ENCODE measurements around the gene UPP2. TPM values are rescaled to one million over a fixed set of nuclear protein-coding genes. Genes with fewer than 3 reads are reported as not detected.

The UPP2 gene
- total and polyA plus RNA-seq, 2 of the 8 experiments (the other 6 are each of a cell fraction or from before 2014, with no cell fraction given) = not detected

DNA sequence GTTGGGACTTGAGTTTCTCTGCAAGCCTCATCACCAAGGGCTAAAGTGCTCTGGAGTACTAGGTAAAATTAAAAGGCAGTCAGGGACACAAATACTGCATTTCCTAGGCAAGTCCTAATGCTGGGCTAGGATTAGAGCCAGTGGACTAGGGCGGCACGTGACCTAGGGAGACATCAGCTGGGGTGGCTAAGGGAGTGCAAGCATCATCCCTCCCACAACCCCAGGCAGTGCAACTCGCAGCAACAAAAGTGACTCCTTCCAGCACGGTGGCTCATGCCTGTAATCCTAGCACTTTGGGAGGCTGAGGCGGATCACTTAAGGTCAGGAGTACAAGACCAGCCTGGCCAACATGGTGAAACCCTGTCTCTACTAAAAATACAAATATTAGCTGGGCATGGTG is 30.7 kb upstream of the UPP2 start:
- Histone ChIP-seq H3K27me3 (replicated peaks in 1 of 4; ENCODE audit: control insufficient read depth in 3 of 4, extremely low read depth in 1 of 4, insufficient read depth in 3 of 4, low read length in 3 of 4) (no peaks in the 10 kb centered on the region), H4K20me1 (replicated peaks in 1 of 2; ENCODE audit: control insufficient read depth in 1 of 2, insufficient read depth in 2 of 2, low read length in 2 of 2) (no peaks in the 10 kb centered on the region), H3K4me1 (replicated peaks in 1 of 4; ENCODE audit: control insufficient read depth in 3 of 4, insufficient read depth in 4 of 4, low read length in 3 of 4) (no peaks in the 10 kb centered on the region), H3K18ac (ENCODE audit: extremely low read depth, low read length) (no peak overlapping the region), H3K56ac (replicated peaks; ENCODE audit: insufficient read length, low read depth, low read length) (no peak overlapping the region), H4K8ac (ENCODE audit: extremely low read depth, insufficient read depth, low read length) (no peak overlapping the region), H3K79me2 (ENCODE audit: control insufficient read depth in 1 of 2, insufficient read depth in 2 of 2, low read length in 2 of 2) (no peaks in the 10 kb centered on the region), H3K9ac (replicated peaks in 1 of 4; ENCODE audit: extremely low read depth in 1 of 4, low read depth in 3 of 4, low read length in 3 of 4) (no peak overlapping the region), H2AFZ (ENCODE audit: low read length) (no peak overlapping the region), H2BK15ac (ENCODE audit: low read length) (no peak overlapping the region), H3K9me3 (ENCODE audit: insufficient read depth in 2 of 2, low read depth in 1 of 2, low read length in 1 of 2) (no peaks in the 10 kb centered on the region), H3K4me2 (ENCODE audit: insufficient read depth in 1 of 2, low read depth in 2 of 2, low read length in 2 of 2) (no peak overlapping the region), H2BK5ac (ENCODE audit: low read depth, low read length) (no peak overlapping the region), H3K4me3 (ENCODE audit: extremely low read depth in 1 of 4, insufficient read depth in 2 of 4, low read depth in 3 of 4, low read length in 4 of 4) (no peak overlapping the region), H3K36me3 (ENCODE audit: control insufficient read depth in 2 of 4, insufficient read depth in 4 of 4, low read length in 3 of 4) (no peaks in the 10 kb centered on the region), H4K5ac (ENCODE audit: insufficient read length, low read depth, low read length) (no peak overlapping the region), H3K4ac (replicated peaks; ENCODE audit: insufficient read length, low read depth, low read length) (no peak overlapping the region), H4K91ac (replicated peaks; ENCODE audit: insufficient read length, low read length) (no peak overlapping the region), H2BK120ac (replicated peaks; ENCODE audit: low read depth, low read length) (no peak overlapping the region), H3K23me2 (ENCODE audit: low read depth, low read length) (no peaks in the 10 kb centered on the region), H2AK5ac (ENCODE audit: low read depth, low read length) (no peak overlapping the region), H3K23ac (ENCODE audit: insufficient read length) (no peak overlapping the region), H3K14ac (ENCODE audit: insufficient read length) (no peak overlapping the region), H3K79me1 (ENCODE audit: low read depth, low read length) (no peaks in the 10 kb centered on the region), H2BK20ac (ENCODE audit: low read length) (no peak overlapping the region), H2BK12ac (ENCODE audit: low read depth, low read length) (no peak overlapping the region), H3K27ac (ENCODE audit: low read depth, low read length) (no peak overlapping the region)
- ChIA-PET CTCF (ENCODE audit: partially characterized antibody) (interaction anchor here (1.4 to 2.9 kb wide), 2 partner anchors 12 to 47 kb away, joined by 3 to 6 read pairs; no protein-coding TSS in a partner anchor), POLR2A (ENCODE audit: partially characterized antibody) (no interaction called here)
- 87% methylated on average over 5 of the region's 5 CpGs; no CpG with 5 or more reads in 1 of the 2 experiments for WGBS, 2 experiments (ENCODE audit: extremely low coverage in 1 of 2, insufficient coverage in 1 of 2, insufficient read length in 1 of 2, insufficient replicate concordance in 2 of 2, low coverage in 1 of 2, low lambda C conversion rate in 2 of 2, missing lambda C conversion rate in 1 of 2)
- FAIRE-seq = no peak
- no peak for DNase-seq (ENCODE audit: low read depth in 1 of 2, low spot score in 2 of 2)
- no peak for TF ChIP-seq KDM4A (IDR thresholded peaks at IDR 0.05; ENCODE audit: low read depth, low read length, severe bottlenecking)
- no peak for TF ChIP-seq SRF (IDR thresholded peaks at IDR 0.05; ENCODE audit: low read depth, low read length)
- TF ChIP-seq, protein P1, sequence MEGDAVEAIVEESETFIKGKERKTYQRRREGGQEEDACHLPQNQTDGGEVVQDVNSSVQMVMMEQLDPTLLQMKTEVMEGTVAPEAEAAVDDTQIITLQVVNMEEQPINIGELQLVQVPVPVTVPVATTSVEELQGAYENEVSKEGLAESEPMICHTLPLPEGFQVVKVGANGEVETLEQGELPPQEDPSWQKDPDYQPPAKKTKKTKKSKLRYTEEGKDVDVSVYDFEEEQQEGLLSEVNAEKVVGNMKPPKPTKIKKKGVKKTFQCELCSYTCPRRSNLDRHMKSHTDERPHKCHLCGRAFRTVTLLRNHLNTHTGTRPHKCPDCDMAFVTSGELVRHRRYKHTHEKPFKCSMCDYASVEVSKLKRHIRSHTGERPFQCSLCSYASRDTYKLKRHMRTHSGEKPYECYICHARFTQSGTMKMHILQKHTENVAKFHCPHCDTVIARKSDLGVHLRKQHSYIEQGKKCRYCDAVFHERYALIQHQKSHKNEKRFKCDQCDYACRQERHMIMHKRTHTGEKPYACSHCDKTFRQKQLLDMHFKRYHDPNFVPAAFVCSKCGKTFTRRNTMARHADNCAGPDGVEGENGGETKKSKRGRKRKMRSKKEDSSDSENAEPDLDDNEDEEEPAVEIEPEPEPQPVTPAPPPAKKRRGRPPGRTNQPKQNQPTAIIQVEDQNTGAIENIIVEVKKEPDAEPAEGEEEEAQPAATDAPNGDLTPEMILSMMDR (IDR thresholded peaks at IDR 0.05; ENCODE audit: control extremely low read depth in 1 of 3, insufficient read depth in 1 of 3, low read depth in 1 of 3, low read length in 3 of 3) = no peak
- no peak for TF ChIP-seq RAD21 (IDR thresholded peaks at IDR 0.05 in 1 of 2, conservative IDR thresholded peaks at IDR 0.05 in 1 of 2; ENCODE audit: low read depth in 2 of 2, low read length in 2 of 2)
- TF ChIP-seq TCF12 (IDR thresholded peaks at IDR 0.05; ENCODE audit: low read depth, low read length) = no peak
- TF ChIP-seq SIRT6 (IDR thresholded peaks at IDR 0.05; ENCODE audit: low read length) = no peak
- TF ChIP-seq SP2 (IDR thresholded peaks at IDR 0.05; ENCODE audit: low read length) = no peak
- TF ChIP-seq EGR1 (IDR thresholded peaks at IDR 0.05; ENCODE audit: borderline replicate concordance, low read depth, low read length) = no peak
- TF ChIP-seq, protein P2, sequence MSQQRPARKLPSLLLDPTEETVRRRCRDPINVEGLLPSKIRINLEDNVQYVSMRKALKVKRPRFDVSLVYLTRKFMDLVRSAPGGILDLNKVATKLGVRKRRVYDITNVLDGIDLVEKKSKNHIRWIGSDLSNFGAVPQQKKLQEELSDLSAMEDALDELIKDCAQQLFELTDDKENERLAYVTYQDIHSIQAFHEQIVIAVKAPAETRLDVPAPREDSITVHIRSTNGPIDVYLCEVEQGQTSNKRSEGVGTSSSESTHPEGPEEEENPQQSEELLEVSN (IDR thresholded peaks at IDR 0.05) = no peak
- TF ChIP-seq SP4 (IDR thresholded peaks at IDR 0.05; ENCODE audit: low read length) = no peak
- no peak for TF ChIP-seq BRCA1 (IDR thresholded peaks at IDR 0.05; ENCODE audit: low read depth, low read length)
- no peak for TF ChIP-seq GTF2F1 (IDR thresholded peaks at IDR 0.05; ENCODE audit: borderline replicate concordance, low read depth, low read length)
